GM13977 (cell line): Measurements from ENCODE around the gene LRRC8E.

Experiments
- DNase-seq: peaks from one replicate; pipeline ENCODE4 v3.0.0; 2012; ENCODE audit warnings: low spot score
- in situ Hi-C: fragments of 300-500 bp; cut with MboI; formaldehyde crosslinking; loops from one replicate; pipeline ENCODE4 v1.12.0; 2022; ENCODE audit warnings: low sequenced_read_pairs, low pct_unique_long_range_greater_than_20kb, mixed read lengths, inconsistent platforms; ENCODE audit not compliant: unreplicated experiment
- TF ChIP-seq, protein P1 (sequence below): IDR thresholded peaks from 2 replicates; pipeline ENCODE4 v1.5.1; 2012; ENCODE audit warnings: mild to moderate bottlenecking, control low read depth; ENCODE audit not compliant: insufficient read depth; ENCODE audit errors: extremely low read depth, missing control alignments

The LRRC8E gene

DNA sequence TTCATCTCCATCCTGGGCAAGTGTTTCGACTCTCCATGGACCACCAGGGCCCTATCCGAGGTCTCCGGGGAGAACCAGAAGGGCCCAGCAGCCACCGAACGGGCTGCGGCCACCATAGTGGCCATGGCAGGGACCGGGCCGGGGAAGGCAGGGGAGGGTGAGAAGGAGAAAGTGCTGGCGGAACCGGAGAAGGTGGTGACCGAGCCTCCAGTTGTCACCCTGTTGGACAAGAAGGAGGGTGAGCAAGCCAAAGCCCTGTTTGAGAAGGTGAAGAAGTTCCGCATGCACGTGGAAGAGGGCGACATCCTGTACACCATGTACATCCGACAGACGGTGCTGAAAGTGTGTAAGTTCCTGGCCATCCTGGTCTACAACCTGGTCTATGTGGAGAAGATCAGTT, 10.7 kb downstream of the LRRC8E start:
- TF ChIP-seq, protein P1, sequence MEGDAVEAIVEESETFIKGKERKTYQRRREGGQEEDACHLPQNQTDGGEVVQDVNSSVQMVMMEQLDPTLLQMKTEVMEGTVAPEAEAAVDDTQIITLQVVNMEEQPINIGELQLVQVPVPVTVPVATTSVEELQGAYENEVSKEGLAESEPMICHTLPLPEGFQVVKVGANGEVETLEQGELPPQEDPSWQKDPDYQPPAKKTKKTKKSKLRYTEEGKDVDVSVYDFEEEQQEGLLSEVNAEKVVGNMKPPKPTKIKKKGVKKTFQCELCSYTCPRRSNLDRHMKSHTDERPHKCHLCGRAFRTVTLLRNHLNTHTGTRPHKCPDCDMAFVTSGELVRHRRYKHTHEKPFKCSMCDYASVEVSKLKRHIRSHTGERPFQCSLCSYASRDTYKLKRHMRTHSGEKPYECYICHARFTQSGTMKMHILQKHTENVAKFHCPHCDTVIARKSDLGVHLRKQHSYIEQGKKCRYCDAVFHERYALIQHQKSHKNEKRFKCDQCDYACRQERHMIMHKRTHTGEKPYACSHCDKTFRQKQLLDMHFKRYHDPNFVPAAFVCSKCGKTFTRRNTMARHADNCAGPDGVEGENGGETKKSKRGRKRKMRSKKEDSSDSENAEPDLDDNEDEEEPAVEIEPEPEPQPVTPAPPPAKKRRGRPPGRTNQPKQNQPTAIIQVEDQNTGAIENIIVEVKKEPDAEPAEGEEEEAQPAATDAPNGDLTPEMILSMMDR, result no peak
- in situ Hi-C loops, result no loop called here

DNA sequence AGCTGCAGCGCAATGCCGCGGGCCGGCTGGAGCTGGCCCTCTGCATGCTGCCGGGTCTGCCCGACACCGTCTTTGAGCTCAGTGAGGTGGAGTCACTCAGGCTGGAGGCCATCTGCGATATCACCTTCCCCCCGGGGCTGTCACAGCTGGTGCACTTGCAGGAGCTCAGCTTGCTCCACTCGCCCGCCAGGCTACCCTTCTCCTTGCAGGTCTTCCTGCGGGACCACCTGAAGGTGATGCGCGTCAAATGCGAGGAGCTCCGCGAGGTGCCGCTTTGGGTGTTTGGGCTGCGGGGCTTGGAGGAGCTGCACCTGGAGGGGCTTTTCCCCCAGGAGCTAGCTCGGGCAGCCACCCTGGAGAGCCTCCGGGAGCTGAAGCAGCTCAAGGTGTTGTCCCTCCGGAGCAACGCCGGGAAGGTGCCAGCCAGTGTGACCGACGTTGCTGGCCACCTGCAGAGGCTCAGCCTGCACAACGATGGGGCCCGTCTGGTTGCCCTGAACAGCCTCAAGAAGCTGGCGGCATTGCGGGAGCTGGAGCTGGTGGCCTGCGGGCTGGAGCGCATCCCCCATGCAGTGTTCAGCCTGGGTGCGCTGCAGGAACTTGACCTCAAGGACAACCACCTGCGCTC, 11.6 kb downstream of the LRRC8E start:
- in situ Hi-C loops, result no loop called here
- no peak for DNase-seq
- TF ChIP-seq, protein P1, result no peak

More for the DNA sequence above, 10.7 kb downstream of the LRRC8E start:
- DNase-seq, result no peak

DNA sequence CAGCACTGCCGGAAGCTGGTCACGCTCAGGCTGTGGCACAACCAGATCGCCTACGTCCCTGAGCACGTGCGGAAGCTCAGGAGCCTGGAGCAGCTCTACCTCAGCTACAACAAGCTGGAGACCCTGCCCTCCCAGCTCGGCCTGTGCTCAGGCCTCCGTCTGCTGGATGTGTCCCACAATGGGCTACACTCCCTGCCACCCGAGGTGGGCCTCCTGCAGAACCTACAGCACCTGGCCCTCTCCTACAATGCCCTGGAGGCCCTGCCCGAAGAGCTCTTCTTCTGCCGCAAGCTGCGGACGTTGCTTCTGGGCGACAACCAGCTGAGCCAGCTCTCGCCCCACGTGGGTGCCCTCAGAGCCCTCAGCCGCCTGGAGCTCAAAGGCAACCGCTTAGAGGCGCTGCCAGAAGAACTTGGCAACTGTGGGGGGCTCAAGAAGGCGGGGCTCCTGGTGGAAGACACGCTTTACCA, 12.1 kb downstream of the LRRC8E start:
- TF ChIP-seq, protein P1, result no peak
- in situ Hi-C loops, result no loop called here
- no peak for DNase-seq

DNA sequence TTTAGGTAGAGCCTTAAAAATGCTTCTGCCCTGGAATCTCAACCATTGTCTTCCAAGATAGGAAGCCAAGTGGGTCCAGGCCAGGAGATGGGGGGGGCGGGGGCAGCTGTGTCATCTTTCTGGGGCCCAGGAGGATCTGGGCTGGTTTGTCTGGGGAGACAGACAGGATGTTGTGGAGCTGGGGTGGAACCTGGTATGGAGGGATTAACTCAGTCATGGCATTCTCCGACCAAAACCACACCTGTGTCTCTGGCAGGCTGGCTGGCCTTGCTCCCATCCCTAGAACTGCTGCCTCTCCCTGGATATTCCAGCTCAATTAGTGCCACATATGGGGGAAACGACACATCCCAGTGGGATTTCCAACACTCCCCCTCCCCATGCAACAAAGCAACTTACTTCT, 12.6 kb downstream of the LRRC8E start:
- DNase-seq, result no peak
- TF ChIP-seq, protein P1, result no peak
- in situ Hi-C loops, result no loop called here

DNA sequence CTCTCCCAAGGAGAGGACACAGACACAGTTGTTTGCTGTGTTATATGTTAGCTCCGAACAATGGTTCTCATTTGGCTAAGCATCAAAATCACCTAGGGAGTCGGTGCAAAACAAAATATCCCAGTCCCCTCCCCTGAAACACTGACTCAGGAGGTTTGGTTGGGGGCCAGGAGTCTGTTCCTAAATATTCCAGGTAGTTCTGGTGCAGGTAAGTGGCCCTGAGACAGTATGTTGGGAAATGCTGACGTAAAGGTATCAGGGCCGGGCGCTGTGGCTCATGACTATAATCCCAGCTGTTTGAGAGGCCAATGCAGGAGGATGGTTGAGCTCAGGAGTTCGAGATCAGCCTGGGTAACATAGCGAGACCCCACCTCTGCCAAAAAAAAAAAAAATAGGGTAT, 13.0 kb downstream of the LRRC8E start:
- in situ Hi-C loops, result no loop called here
- DNase-seq, result no peak
- TF ChIP-seq, protein P1, result no peak

DNA sequence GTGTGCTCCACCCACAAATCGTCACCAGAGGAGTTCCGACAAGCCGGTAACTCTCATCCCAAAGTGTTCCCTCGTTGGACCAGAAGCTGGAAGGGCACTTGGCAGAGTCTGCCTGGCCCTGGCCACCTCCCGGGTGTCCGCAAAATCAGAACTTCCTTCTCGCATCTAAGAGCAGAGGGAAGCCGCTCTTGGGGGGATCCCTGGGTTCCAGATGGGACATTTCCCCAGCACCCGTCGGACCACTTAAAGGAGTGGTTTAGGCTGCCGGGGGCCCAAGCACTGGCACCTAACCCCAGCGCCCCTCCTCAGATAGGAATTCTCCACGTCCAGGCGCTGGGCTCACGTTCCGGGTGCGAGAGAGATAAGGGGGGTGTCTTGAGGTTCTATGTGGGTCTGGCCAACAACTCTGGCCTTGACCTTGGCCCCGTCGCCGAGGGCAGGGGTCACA, 14.5 kb downstream of the LRRC8E start:
- in situ Hi-C loops, result no loop called here
- TF ChIP-seq, protein P1, result no peak
- DNase-seq, result no peak
